ENCODE measurements around the gene RAN. TPM values are rescaled to one million over a fixed set of nuclear protein-coding genes. Genes with fewer than 3 reads are reported as not detected.

Gene RAN
- total RNA-seq, 1 experiment from 2014 or later, result 1,968 TPM

- WGBS (ENCODE audit: extremely low coverage, insufficient read length, low lambda C conversion rate), result no CpG with 5 or more reads among the region's 4 CpGs
- H2BK15ac ChIP-seq (ENCODE audit: low read depth, low read length), result no peak overlapping the region
- H4K8ac ChIP-seq (replicated peaks; ENCODE audit: insufficient read length, low read depth, low read length), result no peak overlapping the region
- peaks cover 12% of the 10 kb centered on the region for H3K23me2 ChIP-seq (ENCODE audit: insufficient read length, low read depth, low read length, poor library complexity, severe bottlenecking)
- no peak overlapping the region for H2BK5ac ChIP-seq (ENCODE audit: insufficient read length, low read length)
- H2AK5ac ChIP-seq (ENCODE audit: insufficient read length, low read length), result no peak overlapping the region
- no peak overlapping the region for H2BK20ac ChIP-seq (ENCODE audit: low read depth, low read length, poor library complexity, severe bottlenecking)
- no peaks in the 10 kb centered on the region; the same call in 1 of the 2 replicates for H3K27me3 Mint-ChIP-seq (ENCODE audit: low read depth)
- peak overlapping the region; percentile 96 for H3K9ac ChIP-seq (ENCODE audit: extremely low read depth, insufficient read length, low read length)
- H3K9me3 ChIP-seq (ENCODE audit: control insufficient read depth, low read depth, low read length), result no peaks in the 10 kb centered on the region
- TF ChIP-seq CTCF (conservative IDR thresholded peaks at IDR 0.05), result no peak
- H3K4me2 ChIP-seq (ENCODE audit: insufficient read depth, insufficient read length, low read length), result peak overlapping the region; percentile 97
- H3K4me1 ChIP-seq (ENCODE audit: insufficient read depth, low read length), result peaks cover 2% of the 10 kb centered on the region; the same call in 1 of the 2 replicates
- peaks cover 5% of the 10 kb centered on the region for H4K20me1 ChIP-seq (ENCODE audit: control insufficient read depth, insufficient read depth, insufficient read length)
- no peak overlapping the region for H3K23ac ChIP-seq (ENCODE audit: insufficient read length, low read depth, low read length)
- H4K91ac ChIP-seq (ENCODE audit: insufficient read length, low read depth, low read length), result no peak overlapping the region
- peaks cover 0 to 2% of the 10 kb centered on the region in 2 experiments; a peak in 1 of 5 replicates for H3K9me3 Mint-ChIP-seq
- no peaks in the 10 kb centered on the region for H3K27me3 ChIP-seq (ENCODE audit: insufficient read depth, low read length)
- no peak overlapping the region for H3K56ac ChIP-seq (ENCODE audit: insufficient read length, low read depth, low read length)
- peaks cover 43 to 55% (median 52%) of the 10 kb centered on the region in 3 experiments for H3K36me3 Mint-ChIP-seq (ENCODE audit: insufficient read depth in 1 of 3, low read depth in 3 of 3)
- H3K4me1 Mint-ChIP-seq, result peaks cover 51 to 66% of the 10 kb centered on the region in 2 experiments
- no peak overlapping the region for H2AFZ ChIP-seq (ENCODE audit: low read length)
- DNase-seq, result no peak
- no peak overlapping the region for H3T11ph ChIP-seq (ENCODE audit: low read length)
- no peak overlapping the region for H4K5ac ChIP-seq (ENCODE audit: insufficient read length, low read depth, low read length)
- no peak overlapping the region for H3K14ac ChIP-seq (ENCODE audit: insufficient read depth, low read length)
- no peak overlapping the region for H2BK12ac ChIP-seq (ENCODE audit: insufficient read length, low read depth, low read length)
- no peak overlapping the region for H3K27ac ChIP-seq (ENCODE audit: insufficient read length, low read depth, low read length)
- H3K27ac Mint-ChIP-seq, result peak overlapping the region in 2 of 3 experiments; percentile 72 to 91; a peak in 3 of 7 replicates
- peaks cover 13% of the 10 kb centered on the region; the same call in 1 of the 2 replicates for H3K79me2 ChIP-seq (ENCODE audit: insufficient read depth, low read length)
- no peak overlapping the region for H2BK120ac ChIP-seq (ENCODE audit: low read depth, low read length, poor library complexity, severe bottlenecking)
- no peak overlapping the region for H3K4ac ChIP-seq (ENCODE audit: low read depth, low read length)
- peak overlapping the region; percentile 92 to 99 for H3K4me3 Mint-ChIP-seq
- no peaks in the 10 kb centered on the region for H3K79me1 ChIP-seq (ENCODE audit: insufficient read depth, low read depth, low read length, poor library complexity, severe bottlenecking)
- no peak overlapping the region for H3K18ac ChIP-seq (ENCODE audit: insufficient read length, low read depth, low read length)
Observed at GRCh38 chr12:130873825-130874224, 2.0 kb downstream of the RAN start.
